GM21515 (cell line): ENCODE data around the gene PCOLCE2.

Experiments used
- ATAC-seq: cut with Tn5 transposase; IDR thresholded peaks from one replicate; pipeline ENCODE4 v1.9.1; 2021; ENCODE audit not compliant: unreplicated experiment

The PCOLCE2 gene, protein sequence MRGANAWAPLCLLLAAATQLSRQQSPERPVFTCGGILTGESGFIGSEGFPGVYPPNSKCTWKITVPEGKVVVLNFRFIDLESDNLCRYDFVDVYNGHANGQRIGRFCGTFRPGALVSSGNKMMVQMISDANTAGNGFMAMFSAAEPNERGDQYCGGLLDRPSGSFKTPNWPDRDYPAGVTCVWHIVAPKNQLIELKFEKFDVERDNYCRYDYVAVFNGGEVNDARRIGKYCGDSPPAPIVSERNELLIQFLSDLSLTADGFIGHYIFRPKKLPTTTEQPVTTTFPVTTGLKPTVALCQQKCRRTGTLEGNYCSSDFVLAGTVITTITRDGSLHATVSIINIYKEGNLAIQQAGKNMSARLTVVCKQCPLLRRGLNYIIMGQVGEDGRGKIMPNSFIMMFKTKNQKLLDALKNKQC

DNA sequence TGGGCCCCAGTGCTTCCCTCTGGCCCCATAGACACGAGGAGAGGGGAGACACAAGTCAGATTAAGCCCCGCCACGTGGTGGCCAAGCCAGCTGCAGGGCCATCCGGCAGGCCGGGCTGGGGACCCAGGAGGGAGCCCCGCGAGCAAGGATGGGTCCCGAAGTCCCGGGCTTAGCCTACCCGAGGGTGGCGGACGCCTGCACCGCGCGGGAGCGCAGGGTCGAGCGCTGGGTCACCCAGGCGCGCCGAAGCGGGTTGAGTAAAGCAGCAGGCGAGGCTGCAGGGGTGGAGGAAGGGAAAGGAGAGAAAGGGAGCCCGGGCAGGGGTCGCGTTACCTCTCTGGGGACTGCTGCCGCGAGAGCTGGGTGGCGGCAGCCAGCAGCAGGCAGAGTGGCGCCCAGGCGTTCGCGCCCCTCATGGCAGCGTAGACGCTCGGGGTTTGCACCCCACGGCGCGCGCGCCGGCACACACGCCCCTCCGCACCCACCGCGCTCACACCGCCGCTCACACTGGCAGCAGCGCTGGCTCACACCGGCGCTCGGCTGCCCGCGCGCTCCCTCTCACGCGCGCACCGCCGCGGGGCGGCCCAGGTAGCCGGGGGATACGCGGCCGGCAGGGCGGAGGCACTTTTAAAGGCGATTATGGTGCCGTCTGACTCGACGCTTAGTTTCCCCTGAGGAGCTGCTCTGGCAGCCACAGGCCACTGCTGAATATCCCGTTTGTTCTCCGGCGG, at the start of gene PCOLCE2:
TSS of gene PCOLCE2 (minus strand) at position 603 of the 731 bp plus-strand sequence. CDS start at position 416, 187 bp downstream.
- no peak for ATAC-seq

DNA sequence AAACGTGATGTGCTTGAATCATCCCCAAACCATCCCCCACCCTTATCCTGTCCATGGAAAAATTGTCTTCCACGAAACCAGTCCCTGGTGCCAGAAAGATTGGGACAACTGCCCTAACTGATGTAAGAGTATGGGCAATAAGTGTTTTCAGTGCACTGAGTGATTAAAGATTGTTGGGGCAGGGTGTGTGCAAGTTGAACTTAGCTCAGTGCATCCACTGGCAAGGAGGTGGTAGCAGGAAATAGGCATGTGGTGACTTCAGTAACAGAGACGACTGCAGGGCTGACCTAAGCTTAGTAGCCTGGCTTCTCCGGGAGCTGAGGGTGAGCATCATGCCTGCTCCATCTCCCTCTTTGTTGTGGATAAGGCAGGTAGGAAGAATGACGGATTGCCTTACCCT, 47.1 kb upstream of the PCOLCE2 start:
- ATAC-seq: no peak

DNA sequence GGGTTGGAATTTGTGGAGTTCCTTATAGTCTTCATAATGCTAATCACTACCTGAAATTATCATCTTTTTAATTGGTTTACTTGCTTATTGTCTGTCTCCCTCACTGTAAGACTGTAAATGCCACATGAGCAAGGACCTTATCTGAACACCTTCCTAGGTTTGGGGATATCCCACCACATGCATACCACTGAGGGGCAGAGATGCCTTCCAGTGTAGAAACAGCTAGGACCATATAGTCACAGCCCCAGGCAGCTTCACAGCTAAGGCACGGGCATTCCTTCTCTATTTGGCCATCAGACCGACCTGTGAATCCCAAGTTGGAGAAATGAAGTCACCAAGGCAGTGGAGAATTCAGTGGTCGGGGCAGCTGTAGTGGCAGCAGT, 46.0 kb upstream of the PCOLCE2 start:
- no peak for ATAC-seq

DNA sequence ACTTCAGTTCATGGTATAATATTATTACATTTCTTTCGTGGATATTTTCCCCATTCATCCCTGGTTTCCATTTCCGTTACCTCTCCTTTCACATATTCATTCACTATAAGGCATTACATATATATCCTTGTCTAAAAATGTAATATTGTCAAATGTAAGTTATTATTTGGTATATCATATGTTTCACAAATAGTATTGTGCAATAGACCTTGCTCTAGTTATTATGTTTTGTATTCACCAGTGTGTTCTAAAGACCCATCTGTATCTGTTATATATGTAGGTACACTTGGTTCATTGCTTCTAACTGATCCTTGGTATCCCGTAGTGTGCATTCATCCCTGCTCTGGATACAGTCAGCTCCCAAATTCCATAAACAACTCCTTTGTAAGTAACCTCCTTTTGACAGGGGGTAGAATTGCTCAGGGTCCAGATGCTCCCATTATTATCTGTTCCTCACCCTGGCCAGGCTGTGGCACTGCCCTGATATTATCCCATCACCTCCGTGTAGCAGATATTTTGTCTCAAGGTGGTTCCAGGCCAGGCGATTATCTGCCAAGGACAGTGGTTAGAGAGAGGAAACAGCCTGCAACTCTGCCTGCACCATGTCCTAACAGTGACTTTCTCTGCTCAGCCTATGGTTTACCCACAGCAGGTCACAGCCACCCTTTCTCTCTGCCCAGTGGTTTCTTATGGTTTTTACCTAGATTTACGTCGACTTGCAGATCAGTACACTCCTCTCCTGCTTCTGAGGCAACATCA, 45.4 kb upstream of the PCOLCE2 start:
- no peak for ATAC-seq

DNA sequence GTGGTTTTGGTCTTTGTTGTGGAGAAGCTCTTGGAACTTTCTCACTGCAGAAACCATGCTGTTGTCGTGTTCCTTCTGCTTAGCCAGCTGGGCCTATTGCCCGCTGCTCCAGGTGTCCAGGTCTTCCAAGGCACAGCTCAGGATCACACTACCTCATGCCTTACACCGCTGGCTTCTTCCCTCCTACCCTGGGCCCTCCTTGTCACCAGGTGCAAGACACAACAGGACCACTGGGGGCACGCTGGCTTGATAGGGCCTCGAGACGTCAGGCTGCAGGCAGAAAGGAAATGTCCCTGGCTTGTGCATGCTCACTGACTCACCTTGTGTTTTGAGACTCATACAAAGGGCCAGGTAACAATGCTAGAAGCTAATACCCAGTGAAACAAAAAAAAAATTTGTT, 42.3 kb upstream of the PCOLCE2 start:
- ATAC-seq: peak; percentile 94

DNA sequence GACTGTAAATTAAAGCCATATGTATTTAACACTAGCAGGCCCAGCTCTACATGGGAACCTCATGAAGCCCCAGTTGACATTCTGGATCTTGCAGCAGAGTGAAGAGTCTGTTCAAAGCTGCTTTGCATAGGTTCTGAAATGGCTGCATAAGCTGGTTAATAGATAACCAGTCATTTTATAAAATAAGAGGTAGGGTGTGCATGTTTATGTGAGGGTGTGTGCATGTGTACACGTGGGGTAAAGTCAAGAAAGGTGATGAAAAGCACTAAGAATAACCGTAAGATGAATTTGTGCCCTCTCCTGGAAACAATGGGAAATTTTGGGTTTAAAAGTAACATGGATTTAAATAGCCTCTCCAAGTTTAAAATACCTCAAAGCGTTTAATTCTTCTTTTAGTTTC, 41.6 kb upstream of the PCOLCE2 start:
- no peak for ATAC-seq

DNA sequence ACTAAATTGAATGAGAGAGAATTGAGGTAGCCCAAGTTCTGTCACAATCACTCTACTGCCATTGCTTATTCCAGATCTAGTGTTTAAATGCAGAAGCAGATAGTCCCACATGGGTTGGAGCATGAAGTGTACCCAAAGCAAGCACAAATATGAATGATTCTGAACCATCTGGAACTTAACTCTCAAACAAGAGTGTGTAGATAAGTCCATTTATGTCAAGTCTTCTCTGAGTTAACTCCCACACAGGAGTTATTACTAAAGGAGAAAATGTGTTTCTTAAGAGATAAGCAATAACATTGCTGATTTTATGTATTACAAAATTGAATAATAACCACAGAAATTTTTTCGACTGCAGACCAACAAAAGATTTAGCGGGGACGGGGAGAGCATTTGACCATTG, 41.0 kb upstream of the PCOLCE2 start:
- ATAC-seq: no peak

DNA sequence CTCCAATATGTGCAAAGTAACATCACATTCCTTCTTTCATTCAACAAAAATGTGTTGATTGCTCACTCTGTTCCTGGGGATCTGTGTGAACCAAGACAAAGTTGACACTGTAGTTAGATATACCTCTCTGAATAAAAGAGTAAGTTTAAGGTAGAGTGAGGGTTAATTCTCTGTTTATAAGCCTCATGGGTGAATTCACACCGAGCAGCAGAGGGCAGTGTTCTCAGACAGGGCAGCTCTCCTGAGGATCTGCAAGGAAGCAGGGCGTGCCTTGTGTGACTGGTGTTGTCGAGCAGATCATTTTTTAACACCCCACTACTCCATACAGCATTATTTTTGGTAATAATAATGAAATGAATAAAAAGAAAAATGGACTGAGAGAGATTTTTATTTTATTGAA, 40.2 kb upstream of the PCOLCE2 start:
- no peak for ATAC-seq

DNA sequence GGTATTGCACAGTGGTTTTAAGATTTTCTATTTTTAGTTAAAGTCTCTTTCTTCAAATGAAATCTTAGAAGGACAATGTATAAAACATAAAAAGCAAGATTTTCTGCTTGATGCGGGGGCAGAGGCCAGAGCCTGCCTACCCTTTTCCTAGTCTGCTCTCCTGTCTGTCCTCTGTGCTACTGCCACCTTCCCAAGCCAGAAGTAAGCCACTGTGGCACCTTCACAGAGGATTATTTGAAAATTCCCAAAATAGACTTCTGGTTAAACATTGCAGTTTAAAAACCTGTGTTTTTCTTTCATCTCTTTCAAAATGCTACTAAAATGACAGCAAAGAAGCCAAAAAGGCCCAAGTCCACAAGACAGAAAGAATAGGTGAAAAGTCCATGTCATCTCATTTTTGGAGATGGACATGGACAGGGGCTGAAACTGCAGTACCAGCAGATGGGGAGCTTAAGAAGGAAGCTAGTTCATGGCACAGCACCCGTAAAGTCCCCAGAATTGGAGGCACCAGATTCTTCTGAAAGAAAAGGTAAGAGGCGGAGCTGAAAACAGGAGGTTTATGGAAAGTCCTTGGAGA, 37.6 kb upstream of the PCOLCE2 start:
- no peak for ATAC-seq

DNA sequence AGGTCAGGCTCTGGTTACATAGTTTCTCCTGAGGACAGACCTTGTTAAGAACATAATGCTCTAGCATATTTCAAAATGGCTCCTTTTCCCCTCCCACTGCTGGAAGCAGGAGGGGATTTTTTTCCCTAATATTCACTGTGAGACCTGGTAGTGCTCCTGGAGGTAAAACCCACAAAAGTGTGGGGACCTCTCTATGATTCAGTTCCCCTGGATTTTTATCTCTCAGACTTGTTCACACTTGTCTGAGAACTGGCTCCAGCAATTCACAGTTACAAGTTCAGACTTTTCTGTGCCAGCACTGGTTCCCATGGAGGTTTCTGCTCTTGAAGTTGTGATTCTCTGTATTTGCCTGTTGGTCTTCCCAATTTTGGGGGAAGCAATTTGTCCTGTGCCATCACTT, 36.3 kb upstream of the PCOLCE2 start:
- no peak for ATAC-seq

DNA sequence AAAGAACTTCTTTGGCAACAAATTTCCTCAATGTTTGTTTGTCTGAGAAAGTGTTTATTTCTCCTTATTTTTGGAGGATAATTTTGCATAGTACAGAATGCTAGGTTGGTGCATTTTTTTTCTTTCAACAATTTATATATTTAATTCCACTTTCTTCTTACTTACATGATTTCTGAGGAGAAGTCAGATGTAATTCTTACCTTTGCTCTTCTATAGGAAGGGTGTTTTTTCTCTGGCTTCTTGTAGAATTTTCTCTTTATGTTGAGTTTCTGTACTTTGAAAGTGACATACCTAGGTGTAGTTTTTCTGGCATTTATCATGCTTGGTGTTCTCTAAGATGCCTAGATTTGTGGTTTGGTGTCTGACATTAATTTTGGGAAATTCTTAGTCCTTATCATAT, 34.8 kb upstream of the PCOLCE2 start:
- ATAC-seq: no peak

DNA sequence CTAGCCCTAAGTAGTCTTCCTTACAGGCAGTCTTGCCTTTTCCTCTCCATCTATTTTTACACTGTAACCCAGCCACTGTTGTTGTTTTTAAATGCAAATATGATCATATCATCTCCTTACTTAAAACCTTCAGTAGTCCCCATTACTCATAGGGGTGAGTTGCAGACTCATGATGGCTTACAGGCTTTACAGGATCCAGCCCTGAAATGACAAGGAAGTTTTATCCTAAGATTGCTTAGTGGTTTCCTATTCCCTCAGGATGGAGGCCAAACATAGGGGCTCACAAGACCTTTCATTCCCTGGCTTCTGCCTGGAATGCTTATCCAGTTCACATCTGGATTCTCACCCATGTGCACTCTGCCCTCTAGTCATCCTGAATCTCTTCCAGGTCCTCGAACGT, 27.7 kb upstream of the PCOLCE2 start:
- ATAC-seq: no peak

DNA sequence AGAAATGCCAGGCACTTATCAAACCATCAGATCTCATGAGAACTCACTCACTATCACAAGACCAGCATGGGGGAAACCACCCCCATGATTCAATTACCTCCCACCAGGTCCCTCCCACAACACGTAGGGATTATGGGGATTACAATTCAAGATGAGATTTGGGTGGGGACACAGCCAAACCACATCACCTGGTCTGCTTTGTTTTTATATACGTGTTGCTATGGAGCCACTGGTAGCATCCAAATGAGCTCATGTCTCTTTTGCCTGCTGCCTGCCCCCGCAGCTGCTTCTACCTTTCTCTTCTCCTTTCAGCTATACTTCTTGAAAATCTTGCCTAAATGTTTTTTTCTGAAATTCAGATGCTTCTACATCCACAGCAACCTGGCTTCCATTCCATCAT, 26.8 kb upstream of the PCOLCE2 start:
- no peak for ATAC-seq

DNA sequence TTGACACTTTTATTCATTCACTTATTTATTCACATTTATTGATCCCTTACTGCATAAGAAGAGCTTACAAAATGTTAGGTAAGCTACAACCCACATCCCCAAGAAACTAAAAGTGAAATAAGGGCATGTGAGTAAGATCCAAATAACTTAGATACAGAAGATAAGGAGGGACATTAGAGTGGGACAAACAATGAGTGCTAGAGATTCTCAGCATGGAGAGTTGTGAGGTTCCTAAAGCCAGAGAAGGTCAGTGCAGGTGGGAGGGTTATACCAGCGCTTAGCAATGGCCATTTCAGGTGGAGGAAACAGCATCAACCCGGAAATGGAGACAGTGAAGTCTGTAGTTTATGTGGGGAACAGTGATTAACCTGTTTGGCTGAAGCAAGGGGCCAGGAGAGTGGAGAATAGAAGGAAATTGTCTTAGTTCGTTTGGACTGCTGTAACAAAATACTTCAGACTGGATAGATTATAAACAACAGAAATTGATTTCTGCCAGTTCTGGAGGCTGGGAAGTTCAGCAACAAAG, 25.5 kb upstream of the PCOLCE2 start:
- no peak for ATAC-seq

DNA sequence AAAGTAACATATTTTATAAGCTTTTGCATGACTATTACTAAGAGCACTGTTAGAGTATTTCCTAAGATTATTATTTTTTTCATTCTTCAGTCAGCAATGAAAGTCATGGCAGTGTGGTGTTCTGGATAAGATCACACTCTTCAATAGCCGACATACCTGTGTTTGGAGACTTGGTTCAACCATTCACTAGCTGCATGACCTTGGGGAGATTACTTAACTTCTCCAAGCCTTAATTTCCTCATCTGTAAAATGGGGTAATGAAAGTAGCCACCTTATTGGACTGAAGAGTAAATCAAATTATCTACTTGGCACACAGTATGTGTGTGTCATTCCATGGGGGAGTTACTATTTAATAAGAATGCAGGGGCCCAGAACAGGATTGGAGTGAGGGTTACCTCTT, 24.5 kb upstream of the PCOLCE2 start:
- no peak for ATAC-seq

DNA sequence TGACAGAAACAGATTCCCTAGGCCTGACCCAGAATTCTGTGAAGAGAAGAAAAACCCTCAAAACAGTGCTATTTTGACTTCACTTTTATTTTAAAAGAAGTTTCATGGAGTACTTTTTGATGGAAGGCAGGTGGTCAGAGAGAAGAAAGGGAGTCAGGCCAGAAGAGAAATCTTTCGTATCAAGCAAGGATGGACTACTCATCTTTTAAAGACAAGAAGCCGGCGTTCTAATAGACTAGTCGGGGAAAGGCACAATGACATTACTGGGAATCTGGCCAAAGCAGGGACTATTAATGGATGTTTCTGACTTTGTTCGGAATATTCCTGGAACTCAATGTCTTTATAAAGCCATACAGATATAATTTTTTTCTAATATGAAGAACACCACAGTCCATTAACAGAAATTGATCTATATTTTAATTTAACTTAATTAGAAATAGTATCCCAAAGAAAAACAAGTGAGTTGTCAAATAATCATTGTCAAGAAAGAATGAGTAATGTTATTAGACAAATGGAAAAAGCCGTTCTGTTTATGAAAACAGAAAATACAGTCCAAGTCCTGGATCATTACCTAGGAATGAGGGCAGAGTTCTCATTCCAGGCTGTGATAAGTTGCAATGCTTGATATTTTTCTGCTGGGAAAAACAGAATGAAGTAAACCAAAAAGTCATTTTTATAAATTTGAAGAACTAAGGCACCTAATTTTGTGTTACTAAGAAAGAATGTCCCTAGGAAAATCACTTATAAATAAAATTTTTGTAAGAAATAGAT, 23.7 kb upstream of the PCOLCE2 start:
- ATAC-seq: no peak

DNA sequence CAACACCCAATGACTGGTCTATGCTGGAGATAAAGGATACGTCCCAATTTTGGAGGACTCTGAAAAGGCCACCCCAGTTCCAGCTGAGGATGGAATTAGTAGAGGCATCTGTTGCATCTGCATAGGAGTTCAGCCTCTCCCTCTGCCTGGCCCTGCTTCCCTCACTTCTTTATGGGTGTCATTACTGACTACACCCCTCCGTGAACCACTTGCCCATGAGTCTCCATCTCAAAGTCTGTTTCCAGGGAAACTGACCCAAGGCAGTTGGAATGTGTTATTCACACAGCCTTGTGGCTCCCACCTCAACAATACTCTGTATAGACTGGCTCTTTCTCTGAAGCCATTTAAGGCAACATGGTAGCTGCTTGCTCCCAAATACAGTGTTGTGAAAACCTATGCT, 21.4 kb upstream of the PCOLCE2 start:
- ATAC-seq: no peak

DNA sequence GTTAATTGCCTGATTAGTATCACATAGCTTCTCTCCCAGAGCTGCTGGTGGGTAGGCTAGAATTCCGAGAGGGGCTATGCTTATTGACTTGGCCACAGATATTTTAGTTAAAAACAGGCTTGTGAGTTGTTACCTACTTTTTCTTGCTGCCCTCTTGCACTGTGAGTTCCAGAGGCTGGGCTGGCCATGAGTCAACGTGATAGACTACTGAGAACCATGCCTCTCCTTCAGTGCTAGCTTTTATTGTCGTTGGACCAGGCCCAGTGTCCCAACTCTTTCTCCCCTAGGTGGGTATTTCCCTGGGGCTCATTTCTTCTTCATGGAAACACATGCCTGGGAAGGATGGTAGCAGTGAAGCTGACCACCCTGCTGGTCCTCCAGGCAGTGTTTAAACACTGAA, 20.4 kb upstream of the PCOLCE2 start:
- ATAC-seq: no peak

DNA sequence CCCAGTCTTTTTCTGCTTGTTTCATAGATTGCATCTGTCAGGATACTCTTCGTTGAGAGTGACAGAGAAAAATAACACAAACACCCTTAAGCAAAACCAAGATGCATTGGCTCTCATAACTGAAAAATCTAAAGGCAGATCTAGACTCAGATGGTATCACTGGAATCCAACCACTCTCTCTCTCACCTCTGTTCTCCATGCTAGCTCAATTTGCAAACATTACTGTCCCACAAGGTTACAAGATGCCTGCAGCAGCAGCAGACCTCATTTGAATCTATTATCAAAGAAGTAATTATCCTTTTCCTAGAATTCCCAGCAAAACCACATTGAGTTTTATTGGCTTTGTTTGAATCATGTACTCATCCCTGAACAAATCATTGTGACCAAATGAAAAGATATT, 19.1 kb upstream of the PCOLCE2 start:
- no peak for ATAC-seq

DNA sequence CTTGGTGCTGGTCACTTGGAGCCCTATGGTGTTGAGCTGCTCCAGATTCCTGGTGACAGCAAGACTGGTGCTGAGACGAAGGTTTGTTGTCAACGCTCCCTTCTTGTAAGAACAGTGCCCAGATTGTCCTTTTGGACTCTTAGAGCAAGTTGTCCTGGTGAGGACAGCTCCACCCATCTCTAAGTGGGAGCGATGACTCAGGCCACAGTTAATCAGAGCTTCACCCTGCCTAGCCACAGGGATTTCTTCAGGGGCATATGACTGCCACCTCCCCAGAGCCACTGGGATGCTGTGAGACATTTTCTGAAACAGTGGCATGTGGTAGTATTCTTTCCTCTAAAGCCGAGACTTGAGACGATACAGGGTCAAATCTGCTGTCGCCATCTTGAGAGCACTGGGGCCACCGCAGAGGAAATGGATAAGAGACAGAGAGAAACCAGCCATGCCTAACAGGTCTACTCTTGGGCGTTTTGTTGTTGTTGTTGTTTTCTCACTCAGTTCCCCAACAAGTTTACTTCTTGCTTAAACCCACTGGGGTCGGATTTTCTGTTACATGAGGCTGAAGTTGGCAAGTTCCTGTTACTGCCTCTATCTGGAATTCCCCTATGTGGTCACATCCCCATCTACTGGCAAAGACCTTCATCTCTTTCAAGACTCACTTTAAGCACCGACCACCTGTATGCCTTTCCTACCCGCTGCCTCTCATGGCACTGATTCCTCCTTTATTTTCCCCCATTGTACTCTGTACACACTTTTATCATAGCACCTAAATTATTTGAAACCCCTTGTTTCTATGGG, 16.0 kb upstream of the PCOLCE2 start:
- ATAC-seq: no peak
